GM21390 (cell line): ENCODE data around the gene IGF1R.

Experiments used
- ATAC-seq: cut with Tn5 transposase; IDR thresholded peaks from one replicate; pipeline ENCODE4 v1.9.1; 2021; ENCODE audit not compliant: unreplicated experiment

Gene IGF1R

DNA sequence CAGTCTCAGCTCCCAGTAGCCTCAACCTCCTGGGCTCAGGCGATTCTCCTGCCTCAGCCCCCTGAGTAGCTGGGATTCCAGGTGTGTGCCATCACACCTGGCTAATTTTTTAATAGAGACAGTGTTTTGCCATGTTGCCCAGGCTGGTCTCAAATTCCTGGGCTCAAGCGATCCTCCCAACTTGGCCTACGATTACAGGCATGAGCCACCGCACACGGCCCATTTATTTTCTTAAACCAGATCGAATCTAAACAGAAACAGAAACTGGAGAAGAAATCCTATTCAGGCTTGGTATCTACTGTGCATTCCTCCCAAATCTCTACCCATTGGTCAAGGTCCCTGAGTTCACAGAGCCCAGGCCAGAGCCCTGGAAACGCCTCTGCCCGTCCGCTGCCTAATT lies 285.1 kb downstream of the IGF1R start:
- no peak for ATAC-seq

DNA sequence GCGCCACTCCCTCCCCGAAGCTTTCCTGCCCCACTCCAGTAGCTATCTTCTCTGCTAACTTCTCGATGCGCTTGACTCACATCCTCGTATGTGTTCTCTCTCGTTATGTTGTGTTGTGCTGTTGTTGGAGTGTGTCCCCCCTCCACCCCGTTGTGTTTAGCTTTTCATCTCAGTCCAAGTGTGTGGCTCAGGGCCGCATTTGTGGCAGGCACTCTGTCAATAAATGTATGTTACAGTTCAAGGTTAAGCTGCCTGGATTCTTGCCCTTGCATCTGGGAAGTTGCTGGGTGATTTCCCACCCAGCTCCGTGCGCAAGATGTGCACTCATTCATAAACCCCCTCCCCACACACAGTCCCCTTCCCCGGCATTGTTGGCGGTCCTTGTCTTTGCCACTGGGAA lies 287.4 kb downstream of the IGF1R start:
- ATAC-seq: no peak

DNA sequence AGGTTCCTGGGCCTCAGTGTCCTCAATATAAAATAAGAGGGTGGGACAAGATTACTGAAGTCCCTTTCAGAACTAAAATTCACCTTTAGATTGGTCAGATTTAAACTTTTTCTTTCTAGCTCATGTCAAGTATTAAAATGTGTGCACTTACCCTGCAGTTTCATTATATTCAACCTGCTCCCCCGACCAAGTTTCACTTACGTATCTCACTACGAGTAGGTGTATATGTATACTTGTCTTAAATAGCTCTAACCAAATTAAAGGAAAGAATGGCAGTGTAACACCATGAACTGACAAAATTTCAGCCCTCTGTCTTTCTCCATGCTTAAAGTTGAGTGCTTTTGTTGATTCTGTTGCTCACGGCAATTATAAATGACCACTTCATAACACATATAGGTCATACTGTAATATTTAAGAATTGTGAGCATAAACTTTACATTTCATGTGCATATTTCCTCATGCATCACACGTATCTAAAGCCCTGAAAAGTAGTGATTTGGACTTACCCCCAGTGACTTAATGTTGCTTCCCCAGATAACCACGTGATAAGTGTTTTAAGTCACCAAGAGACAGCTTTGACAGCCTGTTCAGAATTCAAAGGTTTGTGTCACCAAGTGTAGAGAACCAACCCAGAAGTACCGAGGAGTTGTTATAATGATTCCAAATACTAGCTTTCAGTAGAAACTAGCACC lies 289.2 kb downstream of the IGF1R start:
- peak; percentile 81 for ATAC-seq

DNA sequence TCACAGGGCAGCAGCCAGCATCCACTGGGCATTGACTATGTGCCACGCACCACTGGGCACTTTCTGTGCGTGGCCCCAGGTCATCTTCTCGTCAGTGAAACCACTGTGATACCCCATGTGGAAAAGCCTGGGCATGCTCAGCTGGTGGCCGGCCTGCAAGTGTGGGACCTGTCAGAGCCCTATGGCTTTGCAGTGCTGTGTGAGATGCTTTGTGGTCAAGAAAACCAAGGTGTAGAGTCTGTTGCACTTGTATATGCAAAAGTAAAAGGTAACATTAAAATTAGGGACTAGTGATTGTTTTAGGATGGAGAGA lies 289.7 kb downstream of the IGF1R start:
- ATAC-seq: peak; percentile 40

DNA sequence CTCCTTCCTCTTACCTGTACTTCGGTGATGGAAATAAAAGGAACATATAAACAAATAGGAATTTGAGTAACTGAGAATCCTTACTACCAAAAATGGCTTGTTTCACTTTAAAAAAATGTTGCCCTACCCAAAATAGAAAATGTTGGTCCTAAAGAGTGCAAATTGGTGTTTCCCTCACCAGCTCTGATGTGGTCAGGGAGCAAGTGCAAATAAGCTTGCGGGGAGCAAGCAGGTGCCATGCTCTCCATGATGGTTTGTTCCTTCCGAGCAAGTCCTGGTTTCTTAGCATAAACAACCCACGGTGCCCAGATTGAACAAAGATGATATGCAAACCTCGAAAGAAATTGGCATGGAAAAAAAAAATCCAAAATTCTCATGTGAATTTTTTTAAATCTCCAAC lies 290.5 kb downstream of the IGF1R start:
- no peak for ATAC-seq

DNA sequence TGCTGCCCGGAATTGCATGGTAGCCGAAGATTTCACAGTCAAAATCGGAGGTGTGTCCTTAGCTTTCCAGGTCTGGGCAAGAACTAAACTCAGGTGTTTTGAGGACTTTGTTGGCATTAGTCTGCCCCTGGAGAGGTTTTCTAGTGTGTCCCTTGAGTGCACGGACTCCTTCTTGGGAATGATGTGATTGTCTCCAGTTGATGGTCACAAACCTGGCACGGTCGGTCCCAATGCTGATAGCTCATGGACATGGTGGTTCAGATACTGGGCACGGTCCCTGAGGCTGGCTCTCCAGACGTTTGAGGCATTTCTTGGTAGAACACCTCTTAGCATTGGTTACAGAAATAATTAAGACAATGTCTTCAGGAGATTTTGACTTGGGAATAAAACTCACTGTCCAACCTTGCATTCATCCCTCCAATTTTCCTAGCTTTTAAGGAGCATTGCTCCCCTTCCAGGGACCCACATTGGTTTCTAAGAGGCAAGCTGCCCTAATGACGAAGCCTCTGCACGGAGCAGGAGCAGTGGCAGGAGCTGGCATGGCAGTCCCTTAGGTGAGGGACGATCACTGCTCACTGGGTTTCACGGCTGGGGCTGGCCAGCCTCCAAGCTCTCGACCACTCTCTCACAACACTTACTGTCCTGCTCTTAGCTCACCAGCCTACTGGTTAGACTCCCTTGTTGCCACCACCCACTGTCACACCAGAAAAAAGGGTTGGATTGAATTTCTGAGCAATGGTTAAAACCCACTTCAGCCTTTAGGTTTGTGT lies 291.2 kb downstream of the IGF1R start:
- no peak for ATAC-seq

GRCh38 chr15:98941595-98942255 lies 293.4 kb downstream of the IGF1R start:
- no peak for ATAC-seq

DNA sequence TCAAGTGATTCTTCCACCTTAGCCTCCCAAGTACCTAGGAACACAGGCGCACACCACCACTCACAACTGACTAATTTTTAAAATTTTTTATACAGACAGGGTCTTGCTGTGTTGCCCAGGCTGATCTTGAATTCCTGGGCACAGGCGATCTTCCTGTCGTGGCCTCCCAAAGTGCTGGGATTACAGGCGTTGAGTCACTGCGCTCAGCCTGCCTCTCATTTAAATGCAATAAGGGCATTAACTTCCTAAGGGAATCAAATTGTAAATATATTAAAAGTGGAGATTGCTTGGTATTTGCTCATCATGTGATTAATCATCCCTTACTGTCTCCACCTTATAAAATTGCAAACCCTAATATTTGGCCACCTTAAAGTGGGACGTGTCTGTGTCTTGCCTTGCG lies 294.1 kb downstream of the IGF1R start:
- ATAC-seq: no peak

- no peak for ATAC-seq
These were observed 294.7 kb downstream of the IGF1R start for GRCh38 chr15:98943051-98943508.

DNA sequence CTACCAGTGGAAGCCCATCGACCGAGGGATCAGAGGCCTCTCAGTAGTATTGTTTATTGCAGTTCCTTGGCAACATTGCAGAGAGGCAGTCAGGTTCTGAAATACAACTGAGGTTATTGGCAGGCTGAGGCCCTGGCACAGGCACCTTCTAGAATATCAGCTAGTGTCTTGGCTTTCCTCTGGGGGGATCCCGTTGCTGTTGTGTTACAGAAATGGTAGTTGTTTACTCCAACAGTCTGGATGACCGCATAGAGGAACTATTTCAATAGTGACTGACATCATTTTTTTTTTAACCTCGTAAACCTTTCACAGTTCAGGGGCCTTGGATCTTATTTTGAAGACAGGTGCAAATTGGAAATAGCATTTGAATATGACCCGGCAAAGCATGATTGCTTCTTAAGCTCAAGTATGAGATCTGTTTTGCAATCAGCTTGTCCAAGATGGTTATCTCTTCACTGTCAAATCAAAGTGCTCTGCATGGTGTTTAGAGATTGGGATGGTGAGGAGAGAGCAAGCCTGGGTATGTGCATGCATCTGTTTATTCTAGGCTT lies 295.3 kb downstream of the IGF1R start:
- no peak for ATAC-seq

DNA sequence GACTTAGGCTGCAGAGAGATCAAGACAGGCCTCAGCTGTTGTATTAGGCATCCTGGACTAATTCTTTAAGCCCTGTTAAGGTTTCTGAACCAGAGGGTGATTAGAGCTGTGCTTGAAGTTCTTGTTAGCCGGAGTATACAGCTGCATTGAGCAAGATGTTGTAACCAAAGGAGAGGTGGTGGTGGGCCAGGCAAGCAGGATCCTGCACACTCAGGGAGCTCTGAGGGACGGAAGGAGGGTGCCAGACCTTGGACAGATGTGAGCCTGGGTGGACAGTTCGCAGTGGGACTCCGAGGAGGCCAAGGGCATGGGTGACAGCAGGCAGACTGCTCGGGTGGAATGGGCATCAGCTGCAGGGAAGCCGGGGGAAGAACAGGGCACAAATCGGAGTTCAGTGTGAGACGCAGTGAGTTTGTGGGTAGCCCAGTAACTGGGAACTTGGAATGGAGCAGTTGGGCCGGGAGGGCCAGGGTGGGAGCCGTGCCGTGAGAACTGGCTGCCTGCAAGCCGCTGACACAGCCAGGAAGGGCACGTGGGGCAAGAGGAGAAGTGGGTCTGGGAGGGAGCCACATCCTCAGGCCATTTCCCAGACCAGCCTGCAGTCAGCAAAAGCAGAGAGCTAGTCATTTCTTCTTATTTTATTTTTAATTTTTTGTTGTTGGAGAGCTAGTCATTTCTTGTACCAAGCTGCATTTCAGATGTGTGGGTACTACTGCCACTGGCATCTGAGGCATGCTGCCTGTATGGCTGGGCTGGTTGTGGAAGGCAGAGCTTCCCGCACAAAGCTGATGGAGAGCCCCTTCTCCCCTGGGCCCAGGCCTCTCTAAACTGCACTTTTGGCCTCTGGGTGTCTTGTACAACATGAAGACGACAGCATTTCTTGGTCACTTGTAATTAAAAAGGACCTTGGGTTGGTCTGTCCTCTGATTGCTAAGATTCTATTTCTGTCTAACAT lies 298.2 kb downstream of the IGF1R start:
- no peak for ATAC-seq

DNA sequence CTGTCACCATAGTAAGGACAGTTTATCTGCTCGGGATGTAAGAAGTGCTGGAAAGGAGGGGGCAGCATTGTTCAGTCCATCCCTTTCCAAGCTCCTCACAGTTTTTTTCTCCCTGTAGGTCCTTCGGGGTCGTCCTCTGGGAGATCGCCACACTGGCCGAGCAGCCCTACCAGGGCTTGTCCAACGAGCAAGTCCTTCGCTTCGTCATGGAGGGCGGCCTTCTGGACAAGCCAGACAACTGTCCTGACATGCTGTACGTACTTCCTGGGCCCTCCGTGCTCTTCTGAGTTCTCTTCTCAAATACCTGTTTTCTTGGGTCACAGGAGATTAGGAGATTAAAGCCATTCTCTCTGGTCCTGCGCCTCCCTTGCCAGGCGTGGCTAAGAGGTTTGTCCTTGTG lies 300.1 kb downstream of the IGF1R start:
- no peak for ATAC-seq

DNA sequence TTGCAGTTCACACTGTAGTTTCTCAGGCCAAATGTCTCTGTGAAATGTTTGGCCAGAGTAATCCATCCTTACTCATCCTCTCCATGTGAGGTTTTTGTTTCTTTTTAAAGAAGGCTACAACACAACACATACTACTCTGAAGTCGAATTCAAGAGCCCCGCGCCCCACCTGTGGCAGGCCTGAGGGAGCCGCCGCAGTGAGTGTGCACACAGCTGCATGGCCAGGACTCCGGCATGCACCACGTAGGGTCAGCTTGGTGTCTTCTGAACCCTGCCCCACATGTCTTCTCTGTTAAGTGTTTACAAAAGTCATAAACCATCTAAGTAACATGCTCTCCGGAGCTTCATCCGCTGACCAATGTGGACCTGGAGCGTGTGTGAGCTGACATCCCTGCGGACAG lies 300.6 kb downstream of the IGF1R start:
- no peak for ATAC-seq

DNA sequence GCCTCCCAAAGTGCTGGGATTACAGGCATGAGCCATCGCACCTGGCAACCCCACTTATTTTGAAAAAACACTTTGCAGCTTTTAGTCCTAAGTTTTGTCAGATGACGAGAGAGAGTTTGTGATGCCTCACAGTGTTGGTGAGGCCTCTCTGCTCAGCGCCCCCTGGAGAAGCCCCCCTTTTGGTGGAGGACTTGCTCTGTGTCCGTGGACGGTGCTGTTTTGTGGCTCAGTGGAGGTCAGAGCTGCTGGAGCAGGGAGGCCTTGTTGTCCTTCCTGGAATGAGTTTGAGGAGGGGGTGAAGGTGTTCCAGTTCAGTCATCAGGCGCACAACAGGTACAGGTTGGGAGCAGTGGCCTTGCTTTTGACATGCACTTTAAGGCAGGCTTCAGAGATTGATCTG lies 301.3 kb downstream of the IGF1R start:
- no peak for ATAC-seq

DNA sequence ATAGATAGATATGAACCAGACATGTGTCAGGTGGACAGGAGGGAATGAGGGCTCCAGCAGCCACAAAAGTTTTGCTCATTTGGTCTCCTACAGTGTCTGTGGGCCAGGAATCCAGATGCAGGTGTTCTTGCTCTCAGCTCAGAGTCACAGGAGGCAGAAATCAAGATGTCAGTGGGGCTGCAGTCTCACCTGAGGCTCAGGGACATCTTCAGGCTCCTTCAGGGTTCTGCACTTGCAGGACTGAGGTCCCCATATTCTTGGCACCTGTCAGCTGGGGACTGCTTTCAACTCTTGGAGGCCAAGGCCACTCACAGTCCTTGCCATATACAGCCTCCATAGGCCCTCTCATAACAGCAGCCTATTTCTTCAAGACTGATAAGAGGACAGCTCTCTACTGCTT lies 301.9 kb downstream of the IGF1R start:
- ATAC-seq: no peak

GRCh38 chr15:98951004-98951403 lies 302.7 kb downstream of the IGF1R start:
- no peak for ATAC-seq

DNA sequence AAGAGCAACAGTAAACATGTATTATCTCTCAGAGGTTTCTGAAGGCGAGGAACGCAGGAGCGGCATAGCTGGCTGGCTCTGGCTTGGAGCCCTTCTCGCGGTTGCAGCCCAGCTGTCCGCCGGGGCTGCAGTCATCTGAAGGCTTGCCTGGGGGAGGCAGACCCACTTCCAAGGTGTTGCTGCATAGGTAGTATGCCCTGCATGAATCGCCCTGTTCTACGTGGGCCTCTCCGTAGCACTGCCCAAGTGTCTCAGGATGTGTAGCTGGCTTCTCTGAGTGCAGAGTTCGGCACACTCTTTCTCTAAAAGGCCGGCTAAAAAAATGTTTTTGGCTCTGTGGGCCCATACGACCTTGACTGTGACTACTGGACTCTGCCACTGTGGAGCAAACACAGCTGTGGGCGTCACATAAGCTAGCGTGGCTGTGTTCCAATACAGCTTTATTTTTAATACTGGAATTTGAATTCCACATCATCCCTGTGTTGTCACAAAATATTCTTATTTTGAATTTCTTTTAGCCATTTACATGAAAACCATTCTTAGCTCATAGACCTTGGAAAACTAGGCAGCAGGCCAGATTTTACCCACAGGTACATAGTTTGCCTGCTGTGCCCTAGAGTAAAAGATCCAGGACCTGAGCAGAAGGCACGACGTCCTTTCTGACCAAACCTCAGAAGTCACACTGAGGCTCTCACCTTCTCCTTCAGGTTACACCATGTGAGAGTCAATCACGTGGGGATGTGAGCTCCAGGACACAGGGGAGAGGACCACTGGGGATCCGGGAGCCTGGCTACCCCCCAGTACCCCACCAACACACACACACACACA lies 303.4 kb downstream of the IGF1R start:
- ATAC-seq: no peak

GRCh38 chr15:98952381-98952803 lies 304.1 kb downstream of the IGF1R start:
- peak; percentile 96 for ATAC-seq

- peak; percentile 34 for ATAC-seq
These were observed 304.9 kb downstream of the IGF1R start for GRCh38 chr15:98953000-98953787.
